Esophagus muscularis mucosa (tissue), 3 donors: ENCODE data around the gene NLK.

Source experiments
- CTCF ChIP-seq, 3 experiments: fragments of 200-600 bp in 2 of 3; fragments of 450-650 bp in 1 of 3; sonication (generic) in 2 of 3; IDR thresholded peaks; one replicate each; pipeline ENCODE4 v1.5.1; 2017 to 2019; ENCODE audit warnings: antibody characterized with exemption in 3 of 3, mild to moderate bottlenecking in 2 of 3, moderate library complexity in 1 of 3
- POLR2AphosphoS5 ChIP-seq, 2 donors: sonication (generic); formaldehyde crosslinking; IDR thresholded peaks; one replicate each; pipeline ENCODE4 v1.6.1; 2017; ENCODE audit warnings: antibody characterized with exemption in 2 of 2

- TF ChIP-seq CTCF (IDR thresholded peaks at IDR 0.05) (no peak), POLR2AphosphoS5 (IDR thresholded peaks at IDR 0.05) (no peak)
Observed at GRCh38 chr17:28072936-28073533, 30.6 kb downstream of the NLK start.
